GM20431 (cell line): Measurements from ENCODE around the gene TNRC6C.
"Not testable (repeated sequence)": the region's sequence is repeated elsewhere in the genome, so short reads cannot be mapped to it uniquely, and the experiment has no call there.

Experiments
- in situ Hi-C: fragments of 300-500 bp; cut with MseI, MboI; formaldehyde crosslinking; loops from one replicate; pipeline ENCODE4 v1.15.0; 2020; ENCODE audit warnings: low sequenced_read_pairs; ENCODE audit not compliant: unreplicated experiment

TNRC6C gene

DNA sequence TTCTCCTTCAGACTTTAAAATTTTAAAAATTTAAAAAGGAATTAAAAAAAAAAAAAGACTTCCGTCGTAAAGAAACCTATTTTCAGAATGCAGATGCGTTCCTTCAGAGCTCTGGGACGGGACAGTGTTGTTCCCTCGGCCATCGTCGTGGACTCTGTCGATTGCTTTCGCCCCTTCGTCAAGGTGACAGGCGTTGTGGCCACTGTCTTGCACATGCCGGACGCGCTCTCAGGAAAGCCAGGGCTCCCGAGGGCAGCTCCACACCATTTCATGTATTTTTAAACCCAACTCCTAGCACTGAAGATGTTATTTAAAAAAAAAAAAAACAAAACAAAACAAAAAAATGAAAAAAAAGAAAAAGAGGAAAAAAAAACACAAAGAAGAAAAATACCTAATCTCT lies 147.7 kb downstream of the TNRC6C start:
- in situ Hi-C loops: no loop called here

GRCh38 chr17:78107457-78107856 lies 149.0 kb downstream of the TNRC6C start:
- in situ Hi-C loops: no loop called here

- in situ Hi-C loops: no loop called here
Measured at GRCh38 chr17:78107976-78108725, 149.6 kb downstream of the TNRC6C start.

- in situ Hi-C loops: no loop called here
Measured at GRCh38 chr17:78108726-78109488, 150.4 kb downstream of the TNRC6C start.

GRCh38 chr17:78109489-78109761 lies 150.9 kb downstream of the TNRC6C start:
- in situ Hi-C loops: no loop called here

DNA sequence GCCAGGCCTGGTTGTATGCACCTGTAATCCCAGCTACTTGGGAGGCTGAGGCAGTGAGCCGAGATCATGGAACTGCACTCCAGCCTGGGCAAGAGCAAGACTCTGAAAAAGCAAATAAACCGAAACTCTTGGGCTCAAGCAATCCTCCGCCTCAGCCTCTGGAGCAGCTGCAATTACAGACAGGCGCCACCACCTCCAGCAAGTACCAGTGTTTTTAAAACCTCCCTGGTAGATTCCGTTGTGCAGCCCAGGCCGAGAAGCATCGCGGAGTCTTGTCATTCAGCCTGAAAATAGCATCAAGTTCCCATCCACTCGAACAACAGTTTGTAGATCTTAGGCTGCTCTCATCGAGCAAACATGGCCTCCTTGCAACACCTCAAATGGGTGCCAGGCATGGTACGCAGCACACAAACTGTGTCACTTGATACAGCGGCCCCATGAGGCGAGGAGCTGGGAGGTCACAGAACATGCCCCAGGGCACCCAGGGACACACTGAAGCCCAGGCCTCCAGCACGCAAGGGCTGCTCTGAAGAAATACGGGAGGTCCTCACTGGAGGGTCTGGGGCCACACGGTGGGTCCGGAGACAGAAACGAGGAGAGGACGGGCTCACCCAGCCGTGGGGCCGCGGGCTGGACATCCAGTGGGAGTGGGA lies 152.0 kb downstream of the TNRC6C start:
- in situ Hi-C loops: no loop called here

DNA sequence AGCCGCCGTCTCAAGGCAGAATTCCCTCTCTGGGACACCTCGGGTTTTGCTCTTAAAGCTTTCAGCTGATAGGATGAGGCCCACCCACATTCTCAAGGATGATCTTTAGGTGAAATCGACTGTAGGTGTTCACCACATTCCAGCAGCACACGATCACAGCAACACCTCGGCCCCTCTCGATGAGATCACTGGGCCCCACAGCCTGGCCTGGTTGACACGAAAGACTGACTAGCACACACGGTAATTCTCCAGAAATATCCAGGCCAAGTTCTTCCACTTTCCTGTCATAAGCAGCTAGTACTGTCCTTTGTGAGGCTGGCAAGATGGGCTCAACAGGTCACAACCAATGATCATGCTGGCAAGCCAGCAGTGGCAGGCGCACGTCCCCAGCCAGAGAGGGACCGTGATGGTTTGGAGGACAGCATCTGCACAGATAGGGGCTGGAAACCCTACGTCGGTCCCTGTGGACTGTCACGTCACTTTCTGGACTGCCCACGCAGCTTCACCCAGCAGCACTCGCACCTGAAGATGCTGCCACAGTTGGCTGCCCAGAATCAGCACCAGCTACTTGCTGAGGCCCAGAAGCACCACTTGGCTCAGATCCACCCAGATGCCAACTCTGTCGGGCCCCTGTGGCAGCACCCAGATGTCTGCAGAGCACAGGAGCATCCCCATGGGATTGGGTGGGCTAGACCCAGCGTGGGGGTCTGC lies 152.7 kb downstream of the TNRC6C start:
- in situ Hi-C loops: no loop called here

- in situ Hi-C loops: no loop called here
Measured at GRCh38 chr17:78111727-78112517, 153.4 kb downstream of the TNRC6C start.

DNA sequence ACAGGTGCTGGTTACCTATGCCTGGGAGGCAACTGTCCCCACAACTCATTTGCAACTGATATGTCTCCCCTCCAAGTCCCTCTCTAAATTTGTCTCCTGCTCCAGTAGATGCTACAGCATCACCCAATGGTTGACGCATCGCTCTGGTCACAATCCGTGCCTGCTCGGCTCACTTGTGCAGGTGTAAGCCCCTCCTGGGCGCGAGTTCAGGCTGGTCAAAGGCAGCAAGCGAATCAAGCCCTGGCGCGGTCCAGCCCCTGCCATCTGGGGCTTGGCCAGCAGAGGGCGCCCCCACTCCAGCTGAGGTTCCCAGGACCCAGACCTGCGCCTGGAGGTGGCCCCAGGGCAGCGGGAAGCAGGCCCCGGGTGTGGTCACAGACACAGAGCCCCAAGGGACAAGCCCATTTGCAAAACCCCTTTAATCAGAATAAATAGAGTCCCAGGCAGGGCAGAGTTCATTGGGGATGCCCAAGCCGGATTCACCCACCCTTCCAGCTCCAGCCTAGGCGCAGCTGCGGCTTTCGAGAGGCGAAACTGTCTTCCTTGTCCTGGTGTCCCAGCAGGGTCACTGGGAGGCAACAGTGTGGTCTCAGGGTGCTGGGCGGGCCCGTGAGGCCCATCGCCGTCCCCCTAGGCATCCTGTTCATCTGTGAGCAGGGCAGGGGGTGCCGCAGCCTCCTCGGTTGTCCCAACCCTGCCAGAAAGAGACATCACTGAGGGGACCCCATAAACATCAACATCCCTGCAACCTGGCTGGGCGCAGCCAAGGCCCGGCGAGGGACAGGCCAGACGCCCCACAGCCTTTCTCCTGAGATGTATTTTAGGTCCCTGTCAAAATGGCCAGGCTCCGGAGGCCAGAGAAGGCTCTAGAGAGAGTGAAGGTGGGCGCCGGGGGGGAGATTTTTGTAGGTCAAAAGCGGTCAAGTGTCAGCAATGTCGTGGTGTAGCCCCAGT lies 154.3 kb downstream of the TNRC6C start:
- in situ Hi-C loops: no loop called here

DNA sequence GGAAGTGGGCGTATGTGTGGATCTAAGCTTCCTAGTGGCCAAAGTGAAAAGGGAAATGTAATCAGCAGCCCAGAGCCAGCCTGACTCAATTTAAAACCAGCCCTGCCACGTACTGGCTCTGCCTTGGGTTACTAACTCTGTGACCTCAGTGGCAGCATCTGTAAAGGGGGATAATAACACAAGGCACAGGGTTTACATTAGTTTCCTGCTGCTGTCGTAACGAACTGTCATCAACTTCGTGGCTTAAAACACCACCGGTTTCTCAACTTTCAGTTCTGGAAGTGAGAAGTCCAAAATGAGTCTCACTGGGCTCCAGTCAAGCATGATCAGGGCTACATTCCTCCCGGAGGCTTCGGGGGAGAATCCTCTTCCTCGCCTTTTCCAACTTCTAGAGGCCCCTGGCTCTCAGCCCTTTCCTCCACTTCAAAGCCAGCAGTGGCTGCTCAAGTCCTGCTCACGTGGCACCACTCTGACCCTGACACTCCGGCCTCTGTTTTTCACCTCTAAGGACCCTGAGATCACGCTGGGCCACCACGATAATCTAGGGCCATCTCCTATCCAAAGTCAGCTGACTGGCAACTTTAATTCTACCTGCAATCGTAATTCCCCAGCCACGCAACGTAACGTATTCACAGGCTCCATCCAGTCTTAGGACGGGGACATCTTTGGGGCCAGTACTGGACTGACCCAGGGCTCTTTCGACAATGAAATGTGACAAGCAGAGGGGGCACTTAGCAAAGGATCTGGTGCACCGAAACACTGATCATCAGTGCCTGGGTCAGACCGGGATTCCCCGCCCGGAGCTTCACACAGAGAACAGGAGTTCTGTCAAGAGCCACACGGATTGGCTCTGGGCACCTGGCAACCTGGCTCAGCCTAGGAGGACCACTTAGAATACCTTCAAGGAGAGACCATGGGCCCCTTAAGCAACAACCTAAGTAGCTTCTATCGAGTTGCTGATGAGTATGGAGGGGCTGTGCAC lies 155.6 kb downstream of the TNRC6C start:
- in situ Hi-C loops: no loop called here

- in situ Hi-C loops: no loop called here
Measured at GRCh38 chr17:78114831-78115723, 156.6 kb downstream of the TNRC6C start.

- in situ Hi-C loops: not testable (repeated sequence)
Measured at GRCh38 chr17:78115803-78116202, 157.3 kb downstream of the TNRC6C start.

GRCh38 chr17:78116411-78116810 lies 157.9 kb downstream of the TNRC6C start:
- in situ Hi-C loops: no loop called here

DNA sequence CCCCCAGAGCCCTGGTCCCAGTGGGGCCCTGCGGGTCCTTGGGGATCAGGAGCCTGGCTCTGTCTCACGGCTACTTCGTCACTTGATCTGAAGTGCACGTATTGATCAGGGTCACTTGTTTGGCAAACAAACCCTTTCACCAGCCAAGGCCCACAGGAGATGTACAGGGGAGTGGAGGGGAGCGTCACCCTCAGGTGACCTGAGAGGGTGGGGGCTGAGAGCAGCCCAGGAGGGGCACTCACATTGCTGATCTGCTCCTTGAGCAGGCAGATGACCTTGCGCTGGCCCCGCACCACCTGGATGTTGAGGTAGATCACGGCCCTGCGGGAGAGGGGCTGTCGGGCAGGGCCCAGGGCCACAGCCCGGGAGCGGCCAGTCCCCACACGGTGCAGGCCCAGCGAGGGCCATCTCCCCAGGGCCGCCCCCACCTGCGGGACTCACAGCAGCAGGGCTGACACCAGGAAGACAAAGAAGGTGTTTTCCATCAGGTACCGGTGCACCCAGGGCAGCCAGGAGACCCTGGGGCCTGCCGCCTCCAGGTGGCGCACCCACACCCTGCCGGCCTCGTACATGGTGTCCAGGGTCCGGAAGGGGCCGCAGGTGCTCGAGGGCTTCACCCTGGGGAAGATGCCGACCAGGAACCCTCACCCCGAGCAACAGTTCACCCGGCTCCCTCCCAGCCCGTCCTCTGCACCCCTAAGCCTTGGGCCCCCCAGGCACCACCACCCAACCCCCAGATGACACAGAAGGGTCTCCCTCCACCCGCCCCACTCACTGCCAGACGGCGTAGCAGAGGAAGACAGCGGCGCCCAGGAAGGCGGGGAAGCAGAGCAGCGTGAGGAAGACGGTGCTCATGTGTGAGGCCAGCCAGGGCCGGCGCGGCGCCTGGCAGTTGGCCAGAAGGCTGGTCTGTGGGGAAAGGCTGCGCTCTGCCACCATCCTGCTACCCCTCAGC lies 158.8 kb downstream of the TNRC6C start:
- in situ Hi-C loops: no loop called here

- in situ Hi-C loops: no loop called here
Measured at GRCh38 chr17:78118801-78119241, 160.3 kb downstream of the TNRC6C start.

GRCh38 chr17:78120537-78120936 lies 162.0 kb downstream of the TNRC6C start:
- in situ Hi-C loops: no loop called here
